AG09319 (cell line): ENCODE measurements around the gene TBC1D14.
A peak's percentile ranks its signal among the peaks of the same experiment; 100 is the strongest.

Experiments
- DNase-seq: peaks from one replicate; pipeline ENCODE4 v3.0.0-alpha.2; 2010; ENCODE audit warnings: low read depth; ENCODE audit errors: extremely low read depth
- TF ChIP-seq, protein P1 (sequence below): IDR thresholded peaks from 2 replicates; pipeline ENCODE4 v1.5.1; 2011; ENCODE audit warnings: low read depth, mild to moderate bottlenecking, inconsistent platforms, low read length, moderate library complexity

Gene TBC1D14

GRCh38 chr4:6941796-6942195 is 32.2 kb downstream of the TBC1D14 start:
- no peak for DNase-seq
- TF ChIP-seq, protein P1, sequence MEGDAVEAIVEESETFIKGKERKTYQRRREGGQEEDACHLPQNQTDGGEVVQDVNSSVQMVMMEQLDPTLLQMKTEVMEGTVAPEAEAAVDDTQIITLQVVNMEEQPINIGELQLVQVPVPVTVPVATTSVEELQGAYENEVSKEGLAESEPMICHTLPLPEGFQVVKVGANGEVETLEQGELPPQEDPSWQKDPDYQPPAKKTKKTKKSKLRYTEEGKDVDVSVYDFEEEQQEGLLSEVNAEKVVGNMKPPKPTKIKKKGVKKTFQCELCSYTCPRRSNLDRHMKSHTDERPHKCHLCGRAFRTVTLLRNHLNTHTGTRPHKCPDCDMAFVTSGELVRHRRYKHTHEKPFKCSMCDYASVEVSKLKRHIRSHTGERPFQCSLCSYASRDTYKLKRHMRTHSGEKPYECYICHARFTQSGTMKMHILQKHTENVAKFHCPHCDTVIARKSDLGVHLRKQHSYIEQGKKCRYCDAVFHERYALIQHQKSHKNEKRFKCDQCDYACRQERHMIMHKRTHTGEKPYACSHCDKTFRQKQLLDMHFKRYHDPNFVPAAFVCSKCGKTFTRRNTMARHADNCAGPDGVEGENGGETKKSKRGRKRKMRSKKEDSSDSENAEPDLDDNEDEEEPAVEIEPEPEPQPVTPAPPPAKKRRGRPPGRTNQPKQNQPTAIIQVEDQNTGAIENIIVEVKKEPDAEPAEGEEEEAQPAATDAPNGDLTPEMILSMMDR: no peak

DNA sequence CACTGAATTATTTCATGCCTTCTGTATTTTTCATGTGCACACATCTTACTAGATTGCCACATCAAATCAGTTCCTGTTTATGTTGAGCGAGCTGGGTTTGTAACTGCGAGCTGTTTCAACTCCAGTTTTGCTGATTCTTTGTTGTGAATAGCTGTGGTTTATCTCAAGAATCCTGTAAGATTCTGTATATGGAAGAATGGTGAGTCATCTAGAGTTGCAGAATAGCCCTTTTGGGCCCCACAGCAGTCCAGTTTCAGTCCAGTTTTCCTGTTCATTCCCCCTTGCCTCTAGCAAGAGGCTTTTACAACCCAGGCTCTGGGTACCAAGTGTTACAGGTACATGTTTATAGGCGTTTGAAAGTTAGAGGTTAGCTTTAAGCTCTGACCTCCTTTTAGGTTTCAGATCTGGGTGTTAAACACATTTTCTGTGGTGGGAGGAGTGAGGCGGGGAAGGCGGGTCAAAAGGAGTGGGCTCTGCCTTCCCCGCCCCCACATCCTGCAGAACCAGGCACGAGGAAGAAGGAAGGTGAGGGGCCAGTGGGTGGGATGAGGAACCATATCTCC is 32.7 kb downstream of the TBC1D14 start:
- DNase-seq: peak; percentile 86
- TF ChIP-seq, protein P1: no peak

GRCh38 chr4:6943012-6943884 is 33.6 kb downstream of the TBC1D14 start:
- TF ChIP-seq, protein P1: no peak
- no peak for DNase-seq

GRCh38 chr4:6943885-6944225 is 34.2 kb downstream of the TBC1D14 start:
- TF ChIP-seq, protein P1: no peak

GRCh38 chr4:6944301-6945051 is 34.9 kb downstream of the TBC1D14 start:
- DNase-seq: no peak
- TF ChIP-seq, protein P1: no peak

More at GRCh38 chr4:6943885-6944225, 34.2 kb downstream of the TBC1D14 start:
- no peak for DNase-seq

GRCh38 chr4:6945052-6945409 is 35.4 kb downstream of the TBC1D14 start:
- DNase-seq: no peak
- TF ChIP-seq, protein P1: no peak

- TF ChIP-seq, protein P1: no peak
- DNase-seq: no peak
Measured at GRCh38 chr4:6946497-6946896, 36.9 kb downstream of the TBC1D14 start.
